Muscle layer of colon (tissue), 2 donors: Measurements from ENCODE around the gene RAP2C.
"Not testable (repeated sequence)": the region's sequence is repeated elsewhere in the genome, so short reads cannot be mapped to it uniquely, and the experiment has no call there.

Source experiments
- H3K27ac ChIP-seq: one replicate; pipeline ENCODE4 v1.7.0; 2013; ENCODE audit warnings: low read depth, mild to moderate bottlenecking, low read length, moderate library complexity
- H3K27me3 ChIP-seq, 2 donors: one replicate each; pipeline ENCODE4 v1.7.0; 2013; ENCODE audit warnings: low read length in 2 of 2, mild to moderate bottlenecking in 2 of 2; ENCODE audit not compliant: insufficient read depth in 2 of 2, control insufficient read depth in 1 of 2
- H3K36me3 ChIP-seq: one replicate; pipeline ENCODE4 v1.7.0; 2013; ENCODE audit warnings: mild to moderate bottlenecking, low read length; ENCODE audit not compliant: insufficient read depth
- H3K4me1 ChIP-seq: one replicate; pipeline ENCODE4 v1.7.0; 2013; ENCODE audit warnings: mild to moderate bottlenecking, low read length; ENCODE audit not compliant: insufficient read depth
- H3K4me3 ChIP-seq, 2 donors: one replicate each; pipeline ENCODE4 v1.7.0; 2013; ENCODE audit warnings: low read length in 2 of 2, low read depth in 1 of 2, mild to moderate bottlenecking in 1 of 2, moderate library complexity in 1 of 2
- H3K9ac ChIP-seq: one replicate; pipeline ENCODE4 v1.7.0; 2013; ENCODE audit warnings: low read length
- H3K9me3 ChIP-seq: one replicate; pipeline ENCODE4 v1.7.0; 2013; ENCODE audit warnings: mild to moderate bottlenecking, low read length
- donor health status: abdominal sarcoma.
- donor health status: Adenocarcinoma of cecum.

The RAP2C gene

DNA sequence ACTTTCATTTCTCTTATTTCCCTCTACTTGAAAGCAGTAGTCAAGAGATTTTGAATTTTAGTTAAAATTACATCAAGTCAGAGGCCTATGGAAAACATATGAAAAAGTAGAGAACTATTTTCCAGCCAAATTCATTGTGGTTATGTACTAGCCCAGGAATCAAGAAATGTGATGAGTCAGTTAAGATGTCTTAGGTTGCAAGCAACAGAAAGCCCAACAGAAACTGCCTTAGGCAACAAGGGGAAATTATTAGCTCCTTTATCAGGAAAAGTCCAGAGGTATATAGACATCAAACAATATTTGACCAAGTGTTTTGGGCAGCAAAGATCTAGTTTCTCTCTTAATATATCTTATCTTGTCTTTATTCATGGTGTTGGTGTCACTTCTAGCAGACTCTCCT, 53.6 kb downstream of the RAP2C start:
- Histone ChIP-seq H3K4me3 (no peak overlapping the region), H3K9ac (no peak overlapping the region), H3K27ac (no peak overlapping the region), H3K4me1 (no peaks in the 10 kb centered on the region), H3K36me3 (no peaks in the 10 kb centered on the region), H3K27me3 (no peaks in the 10 kb centered on the region), H3K9me3 (no peaks in the 10 kb centered on the region)

GRCh38 chrX:132165005-132165404, 54.2 kb downstream of the RAP2C start:
- Histone ChIP-seq H3K9me3 (no peaks in the 10 kb centered on the region), H3K36me3 (no peaks in the 10 kb centered on the region), H3K4me3 (no peak overlapping the region)

GRCh38 chrX:132163094-132163493, 56.2 kb downstream of the RAP2C start:
- not testable (repeated sequence) for H3K27ac ChIP-seq, H3K36me3 ChIP-seq, H3K4me3 ChIP-seq, H3K4me1 ChIP-seq, H3K9ac ChIP-seq, H3K27me3 ChIP-seq, H3K9me3 ChIP-seq

More at GRCh38 chrX:132165005-132165404, 54.2 kb downstream of the RAP2C start:
- no peak overlapping the region for H3K27ac ChIP-seq
- H3K4me1 ChIP-seq, result no peaks in the 10 kb centered on the region
- no peaks in the 10 kb centered on the region for H3K27me3 ChIP-seq
- H3K9ac ChIP-seq, result no peak overlapping the region

GRCh38 chrX:132153166-132153565, 66.1 kb downstream of the RAP2C start:
- Histone ChIP-seq H3K9me3 (no peaks in the 10 kb centered on the region), H3K36me3 (no peaks in the 10 kb centered on the region), H3K27me3 (no peaks in the 10 kb centered on the region), H3K9ac (no peak overlapping the region), H3K4me3 (no peak overlapping the region), H3K27ac (no peak overlapping the region), H3K4me1 (no peaks in the 10 kb centered on the region)
